Measurements from ENCODE around the gene ARL6IP5.

Gene ARL6IP5

GRCh38 chr3:69084326-69085167 is at the start of gene ARL6IP5:
TSS of gene ARL6IP5 (plus strand) at chr3:69084937. CDS start at chr3:69085048, 111 bp downstream.
- DNase-seq = peak; percentile 62 to 91

- DNase-seq = no peak
Measured at GRCh38 chr3:69044608-69045007, 40.1 kb upstream of the ARL6IP5 start.

- no peak for DNase-seq
Measured at GRCh38 chr3:69048990-69049389, 35.7 kb upstream of the ARL6IP5 start.

GRCh38 chr3:69051756-69052471 is 32.8 kb upstream of the ARL6IP5 start, which contains the start of gene TMF1:
TSS of gene TMF1 (minus strand) at chr3:69052333. CDS start at chr3:69052086, 247 bp downstream.
- no peak for DNase-seq

- no peak for DNase-seq
Measured at GRCh38 chr3:69052472-69052898, 32.3 kb upstream of the ARL6IP5 start.

- DNase-seq = no peak
Measured at GRCh38 chr3:69058180-69058946, 26.4 kb upstream of the ARL6IP5 start.

- no peak for DNase-seq
Measured at GRCh38 chr3:69058947-69059224, 25.9 kb upstream of the ARL6IP5 start.

- no peak for DNase-seq
Measured at GRCh38 chr3:69059688-69060087, 25.0 kb upstream of the ARL6IP5 start.

- DNase-seq = no peak
Measured at GRCh38 chr3:69063636-69064035, 21.1 kb upstream of the ARL6IP5 start.

- no peak for DNase-seq
Measured at GRCh38 chr3:69065318-69065964, 19.3 kb upstream of the ARL6IP5 start.

- DNase-seq = no peak
Measured at GRCh38 chr3:69066121-69066520, 18.6 kb upstream of the ARL6IP5 start.

GRCh38 chr3:69072928-69073327 is 11.8 kb upstream of the ARL6IP5 start:
- no peak for DNase-seq

- no peak for DNase-seq
Measured at GRCh38 chr3:69079269-69080159, 5.2 kb upstream of the ARL6IP5 start.

- DNase-seq = peak; percentile 32 to 77
Measured at GRCh38 chr3:69080233-69080920, 4.4 kb upstream of the ARL6IP5 start, which contains the start of gene UBA3. TSS of gene UBA3 (minus strand) at chr3:69080365. CDS start at chr3:69080353, 12 bp downstream.

- DNase-seq = peak in 1 of 2 experiments; percentile 39
Measured at GRCh38 chr3:69081583-69082262, 3.0 kb upstream of the ARL6IP5 start.

- no peak for DNase-seq
Measured at GRCh38 chr3:69082361-69082760, 2.4 kb upstream of the ARL6IP5 start.

GRCh38 chr3:69082805-69083204 is 1.9 kb upstream of the ARL6IP5 start:
- peak in 1 of 2 experiments; percentile 32 for DNase-seq

GRCh38 chr3:69085168-69085832 is 563 bp downstream of the ARL6IP5 start:
- no peak for DNase-seq

GRCh38 chr3:69085833-69086722 is 1.3 kb downstream of the ARL6IP5 start:
- DNase-seq = peak; percentile 3 to 46
